GM12875 (cell line): ENCODE results near the gene UBE2V1.
"Not testable (repeated sequence)": the region's sequence is repeated elsewhere in the genome, so short reads cannot be mapped to it uniquely, and the experiment has no call there.

ENCODE experiments used
- H3K4me3 ChIP-seq: one replicate; pipeline ENCODE4 v1.5.1; 2011; ENCODE audit warnings: low read depth, low read length, control low read depth
- CTCF ChIP-seq: IDR thresholded peaks from 2 replicates; pipeline ENCODE4 v1.5.1; 2011; ENCODE audit warnings: low read depth, mild to moderate bottlenecking, control low read depth, inconsistent platforms, low read length, moderate library complexity, borderline replicate concordance; ENCODE audit not compliant: insufficient read depth

UBE2V1 gene

DNA sequence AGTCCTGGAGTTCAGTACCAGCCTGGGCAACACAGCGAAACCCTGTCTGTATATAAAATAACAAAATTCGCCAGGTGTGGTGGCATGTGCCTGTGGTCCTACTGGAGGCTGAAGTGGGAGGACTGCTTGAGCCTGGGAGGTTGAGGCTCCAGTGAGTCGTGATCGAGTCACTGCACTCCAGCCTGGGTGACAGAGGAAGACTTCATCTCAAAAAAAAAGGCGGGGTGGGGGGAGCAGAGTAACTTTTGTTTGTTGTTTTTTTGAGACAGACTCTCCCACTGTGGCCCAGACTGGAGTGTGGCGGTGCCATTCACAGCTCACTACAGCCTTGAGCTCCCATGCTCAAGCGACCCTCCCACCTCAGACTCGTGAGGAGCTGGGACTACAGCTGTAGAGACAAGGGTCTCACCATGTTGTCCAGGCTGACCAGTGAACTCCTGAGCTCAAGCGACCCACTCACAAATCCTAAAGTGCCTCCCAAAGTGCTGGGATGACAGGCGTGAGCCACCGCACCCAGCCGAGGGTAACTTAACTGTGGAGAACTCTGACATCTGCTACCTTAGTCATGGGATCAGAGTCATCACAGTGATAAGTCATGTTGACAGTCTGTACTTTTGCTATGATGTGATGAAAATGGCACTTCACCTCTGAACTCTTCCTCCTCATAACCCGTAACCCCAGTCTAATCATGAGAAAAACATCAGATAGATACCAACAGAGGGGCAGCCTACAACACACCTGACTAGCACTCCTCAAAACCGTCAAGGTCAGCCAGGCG lies 24.1 kb upstream of the UBE2V1 start:
- H3K4me3 ChIP-seq, result no peak overlapping the region
- no peak for TF ChIP-seq CTCF

DNA sequence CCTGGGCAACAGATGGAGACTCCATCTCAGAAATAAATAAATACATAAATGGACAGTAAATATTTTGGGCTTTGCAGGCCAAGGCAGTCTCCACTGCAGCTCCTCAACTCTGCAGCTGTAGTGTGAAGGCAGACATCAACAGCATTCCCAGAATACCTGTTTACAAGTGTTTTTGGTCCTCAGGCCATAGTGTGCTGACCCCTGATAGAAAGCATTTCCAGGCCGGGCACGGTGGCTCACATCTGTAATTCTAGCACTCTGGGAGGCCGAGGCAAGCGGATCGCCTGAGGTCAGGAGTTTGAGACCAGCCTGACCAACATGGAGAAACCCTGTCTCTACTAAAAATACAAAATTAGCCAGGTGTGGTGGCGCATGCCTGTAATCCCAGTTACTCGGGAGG lies 22.2 kb upstream of the UBE2V1 start:
- not testable (repeated sequence) for H3K4me3 ChIP-seq

DNA sequence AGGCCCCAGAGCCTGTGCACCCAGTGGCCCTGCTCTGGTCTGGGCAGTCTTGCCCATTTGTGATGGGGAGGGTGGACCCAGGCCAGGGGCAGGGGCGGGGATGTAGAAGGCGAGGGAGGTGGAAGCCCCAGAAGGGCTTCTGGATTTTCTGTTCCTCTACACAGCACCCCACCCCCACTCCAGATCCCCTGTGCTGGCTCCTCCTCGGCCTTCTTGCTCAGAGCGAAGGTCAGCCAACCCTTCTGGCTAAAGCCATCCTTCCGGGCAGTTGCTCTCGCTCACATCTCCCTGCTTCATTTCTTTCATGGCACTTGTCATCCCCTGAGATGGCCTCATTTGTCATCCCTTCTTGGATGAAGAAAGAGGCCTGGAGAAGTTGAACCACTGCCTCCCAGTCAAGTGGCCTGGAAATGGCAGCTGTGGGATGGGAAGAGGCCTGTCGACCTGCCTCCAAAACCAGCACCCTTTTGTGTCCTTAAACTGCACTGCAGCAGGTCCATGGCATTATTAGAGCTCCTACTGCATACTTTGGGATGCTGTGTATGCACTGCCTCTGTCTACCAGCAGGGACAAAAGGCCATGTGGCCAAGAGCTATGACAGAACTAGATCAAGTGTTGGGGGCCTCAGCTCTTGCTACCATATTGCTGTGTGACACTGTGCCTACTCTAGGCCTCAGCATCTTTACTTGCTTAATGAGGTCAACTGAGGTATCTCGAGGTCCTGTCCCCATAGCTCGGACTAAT lies 20.7 kb upstream of the UBE2V1 start:
- no peak overlapping the region for H3K4me3 ChIP-seq
- TF ChIP-seq CTCF, result peak; percentile 14; the same call in 1 of the 2 replicates

DNA sequence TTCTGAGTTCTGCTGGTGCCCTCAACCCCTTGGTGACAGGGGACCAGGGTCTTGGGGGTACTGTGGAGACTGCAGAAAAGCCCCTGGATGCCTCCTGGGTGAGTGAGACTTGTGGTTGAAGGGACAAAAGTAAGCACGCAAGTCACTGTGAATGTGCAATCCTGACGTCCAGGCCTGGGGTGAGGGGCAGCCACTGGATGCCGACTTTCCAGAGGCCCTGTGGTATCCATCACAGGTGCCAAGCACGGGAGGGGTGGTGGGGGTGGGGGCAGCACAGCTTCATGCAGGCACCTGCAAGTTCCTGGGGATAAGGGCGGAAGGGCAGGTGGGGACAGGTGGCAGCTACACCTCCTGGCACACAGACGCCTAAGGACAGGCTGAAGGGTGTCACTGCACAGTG lies 20.1 kb upstream of the UBE2V1 start:
- no peak for TF ChIP-seq CTCF
- H3K4me3 ChIP-seq, result no peak overlapping the region

DNA sequence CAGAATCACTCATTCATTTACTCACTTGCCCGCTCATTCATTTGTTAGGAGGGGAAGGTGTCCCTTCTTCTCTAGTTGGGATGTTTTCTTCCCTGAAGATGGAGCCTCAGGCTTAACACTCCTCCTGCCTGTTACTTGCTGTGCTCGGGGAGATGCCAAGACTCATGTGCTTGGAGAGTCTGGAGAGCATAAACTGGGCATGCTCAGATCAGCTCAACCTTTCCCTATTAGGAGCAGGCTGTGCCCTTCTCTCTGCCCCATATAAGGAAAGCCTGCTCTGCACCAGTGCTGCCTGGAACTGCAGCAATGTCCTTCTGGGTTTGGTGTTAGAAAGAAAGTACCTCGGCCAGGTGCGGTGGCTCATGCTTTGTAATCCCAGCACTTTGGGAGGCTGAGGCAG lies 18.0 kb upstream of the UBE2V1 start:
- H3K4me3 ChIP-seq, result no peak overlapping the region
- TF ChIP-seq CTCF, result no peak

GRCh38 chr20:50130356-50130723 lies 17.4 kb upstream of the UBE2V1 start:
- no peak overlapping the region for H3K4me3 ChIP-seq
- no peak for TF ChIP-seq CTCF

- TF ChIP-seq CTCF, result no peak
Observed at GRCh38 chr20:50129662-50130355, 16.9 kb upstream of the UBE2V1 start.

More at GRCh38 chr20:50129662-50130355, 16.9 kb upstream of the UBE2V1 start:
- H3K4me3 ChIP-seq, result no peak overlapping the region
